DMS53 treated with DMSO at 0.1 percent for 48 hours (cell line): Measurements from ENCODE around the gene RBM27.
"Not testable (repeated sequence)": the region's sequence is repeated elsewhere in the genome, so short reads cannot be mapped to it uniquely, and the experiment has no call there.

Source experiments
- DNase-seq: peaks from one replicate; lab custom pipeline; 2025; ENCODE audit not compliant: unreplicated experiment; lab: John Stamatoyannopoulos, UW

The RBM27 gene

GRCh38 chr5:146203011-146203871 lies at the start of gene RBM27:
Gene RBM27 (plus strand): TSS chr5:146203605. CDS start chr5:146203766, 161 bp downstream.
- peak; percentile 99 for DNase-seq

GRCh38 chr5:146158255-146158654 lies 45.1 kb upstream of the RBM27 start:
- no peak for DNase-seq

GRCh38 chr5:146164382-146164781 lies 39.0 kb upstream of the RBM27 start:
- no peak for DNase-seq

DNA sequence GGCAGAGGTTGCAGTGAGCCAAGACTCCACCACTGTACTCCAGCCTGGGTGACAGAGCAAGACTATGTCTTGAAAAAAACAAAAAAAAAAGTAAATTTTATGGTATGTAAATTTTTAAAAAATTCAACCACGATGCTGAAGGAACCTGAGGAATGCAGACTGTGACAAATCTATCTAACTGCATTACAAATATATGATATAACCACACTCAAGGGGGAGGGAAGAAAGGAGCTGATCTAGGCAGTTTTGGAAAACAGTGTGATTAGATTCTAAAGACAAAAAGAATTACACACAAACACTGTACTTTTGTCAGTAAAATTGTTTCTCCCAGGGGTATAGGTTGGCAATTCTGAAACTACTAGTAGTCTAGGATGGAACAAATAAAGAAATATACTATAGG lies 37.9 kb upstream of the RBM27 start:
- DNase-seq = no peak

DNA sequence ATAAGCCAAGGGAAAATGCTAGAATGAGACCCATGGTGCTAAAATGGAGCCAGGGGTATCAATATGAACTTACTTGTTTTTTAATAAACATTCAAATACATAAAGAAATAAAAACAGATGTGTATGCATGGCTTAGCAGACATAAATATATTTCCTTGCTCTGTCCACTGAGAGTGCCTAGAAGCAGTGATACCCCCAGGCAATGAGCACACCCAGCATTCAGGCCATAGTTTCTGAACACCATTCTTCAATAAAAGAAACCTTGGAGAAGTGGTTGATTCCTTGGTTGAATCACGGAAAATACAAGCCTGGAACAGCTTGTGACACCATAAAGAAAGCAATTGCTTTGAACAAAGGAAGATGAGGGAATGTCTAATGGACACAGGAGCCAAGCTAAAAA lies 37.5 kb upstream of the RBM27 start:
- no peak for DNase-seq

DNA sequence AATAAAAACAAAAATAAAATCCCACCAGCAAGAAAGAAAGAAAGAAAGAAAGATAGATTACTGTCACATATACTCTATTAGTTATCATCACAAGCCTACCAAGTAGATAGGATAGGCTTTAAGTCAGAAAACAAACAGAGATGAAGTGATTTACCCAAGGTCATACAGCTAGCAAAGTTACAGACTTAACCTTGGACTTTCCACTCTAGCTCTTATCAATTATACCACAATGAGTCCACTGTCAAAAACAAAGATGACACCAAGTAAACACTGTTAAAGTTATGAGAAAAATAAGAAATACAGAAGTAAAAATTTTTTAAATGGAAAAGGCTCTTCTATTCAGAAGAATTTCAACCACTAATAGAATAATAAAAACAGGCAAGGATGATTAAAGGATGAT lies 34.3 kb upstream of the RBM27 start:
- DNase-seq = no peak

- not testable (repeated sequence) for DNase-seq
Observed at GRCh38 chr5:146173049-146173448, 30.4 kb upstream of the RBM27 start.

- DNase-seq = no peak
Observed at GRCh38 chr5:146173597-146173996, 29.8 kb upstream of the RBM27 start.

GRCh38 chr5:146176805-146177204 lies 26.6 kb upstream of the RBM27 start:
- no peak for DNase-seq

- no peak for DNase-seq
Observed at GRCh38 chr5:146179696-146180095, 23.7 kb upstream of the RBM27 start.

- not testable (repeated sequence) for DNase-seq
Observed at GRCh38 chr5:146183403-146183802, 20.0 kb upstream of the RBM27 start.

DNA sequence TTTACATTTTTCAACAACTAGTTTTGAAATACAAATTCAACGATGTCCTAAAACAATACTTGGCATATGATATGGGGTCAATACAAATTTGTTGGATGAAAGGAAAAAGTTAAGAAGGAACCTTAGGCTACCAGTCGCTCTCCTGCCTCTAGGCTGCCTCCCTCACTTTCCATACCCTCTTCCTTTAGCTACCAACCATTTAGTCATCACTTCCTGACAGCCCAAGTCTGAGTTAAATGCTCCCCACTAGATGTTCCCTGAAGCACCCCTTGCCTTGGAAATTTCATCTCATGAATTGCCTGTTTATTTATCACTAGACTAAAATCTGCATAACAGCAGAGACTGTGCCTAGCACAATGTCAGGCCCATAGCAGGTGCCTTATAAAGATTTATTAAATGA lies 18.2 kb upstream of the RBM27 start:
- DNase-seq = no peak

GRCh38 chr5:146188358-146188757 lies 15.0 kb upstream of the RBM27 start:
- no peak for DNase-seq

GRCh38 chr5:146192571-146193043 lies 10.8 kb upstream of the RBM27 start:
- DNase-seq = no peak

DNA sequence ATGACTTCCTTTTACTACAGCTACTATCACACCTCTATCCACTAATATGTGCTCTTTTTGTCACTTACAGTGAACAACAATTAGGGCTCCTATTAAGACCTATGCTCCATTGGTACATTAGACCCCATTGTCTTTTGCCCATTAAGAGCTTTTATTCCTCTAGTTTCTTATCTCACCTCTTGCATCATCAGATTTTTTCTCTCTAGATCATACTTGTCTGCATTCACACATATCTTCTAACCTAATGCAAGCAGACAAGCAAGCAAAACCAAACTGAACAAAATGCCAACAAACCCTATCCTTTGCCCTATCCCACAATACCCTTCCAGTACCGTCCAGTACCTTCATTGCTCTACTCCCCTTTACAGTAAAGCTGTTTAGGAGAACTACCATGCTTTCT lies 10.1 kb upstream of the RBM27 start:
- no peak for DNase-seq

DNA sequence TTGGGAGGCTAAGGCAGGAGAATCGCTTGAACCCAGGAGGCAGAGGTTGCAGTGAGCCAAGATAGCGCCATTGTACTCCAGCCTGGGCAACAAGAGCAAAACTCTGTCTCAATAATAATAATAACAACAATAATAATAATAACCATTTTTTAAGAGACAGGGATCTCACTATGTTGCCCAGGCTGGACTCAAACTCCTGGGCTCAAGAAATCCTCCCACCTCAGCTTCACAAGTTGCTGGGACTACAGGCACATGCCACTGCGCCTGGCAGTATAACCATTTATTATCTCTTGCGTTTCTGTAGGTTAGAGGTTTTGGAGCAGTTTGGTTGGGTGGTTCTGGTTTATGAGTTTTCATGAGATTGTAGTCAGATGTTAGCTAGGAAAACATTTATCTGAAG lies 8.4 kb upstream of the RBM27 start:
- DNase-seq = not testable (repeated sequence)

GRCh38 chr5:146196459-146197048 lies 6.9 kb upstream of the RBM27 start:
- DNase-seq = no peak

- DNase-seq = no peak
Observed at GRCh38 chr5:146199176-146199815, 4.1 kb upstream of the RBM27 start.

GRCh38 chr5:146201795-146202194 lies 1.6 kb upstream of the RBM27 start:
- DNase-seq = not testable (repeated sequence)

GRCh38 chr5:146203872-146204192 lies 427 bp downstream of the RBM27 start:
- DNase-seq = no peak

DNA sequence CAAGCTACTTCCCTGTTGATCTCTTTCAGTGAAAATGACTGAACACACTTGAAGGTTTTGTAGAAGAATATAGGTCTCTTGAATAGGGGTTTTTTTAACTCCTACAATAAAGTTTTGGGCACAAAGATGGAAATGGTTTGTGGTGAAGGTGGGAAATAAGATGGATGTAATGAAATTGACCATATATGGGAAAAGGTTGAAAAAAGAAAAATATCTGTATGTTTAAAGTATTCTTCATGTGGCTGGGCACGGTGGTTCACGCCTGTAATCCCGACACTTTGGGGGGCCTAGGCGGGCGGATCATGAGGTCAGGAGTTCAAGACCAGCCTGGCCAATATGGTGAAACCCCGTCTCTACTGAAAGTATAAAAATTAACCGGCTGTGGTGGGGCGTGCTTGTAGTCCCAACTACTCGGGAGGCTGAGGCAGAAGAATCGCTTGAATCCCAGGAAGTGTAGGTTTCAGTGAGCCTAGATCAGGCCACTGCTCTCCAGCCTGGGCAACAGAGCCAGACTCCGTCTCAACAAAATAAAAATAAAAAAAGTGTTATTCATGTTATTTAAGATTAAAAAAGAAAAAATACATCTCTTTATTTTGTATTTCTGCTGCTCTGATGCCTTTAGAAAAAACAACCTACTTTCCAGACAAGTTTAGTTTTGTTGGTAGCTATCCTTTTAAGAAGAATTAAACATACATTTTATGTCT lies 2.2 kb downstream of the RBM27 start:
- DNase-seq = no peak
